GM21737 (cell line): Measurements from ENCODE around the gene LRP1.

Experiments
- ATAC-seq: cut with Tn5 transposase; IDR thresholded peaks from one replicate; pipeline ENCODE4 v1.9.1; 2021; ENCODE audit warnings: mild to moderate bottlenecking, moderate library complexity; ENCODE audit not compliant: unreplicated experiment

The LRP1 gene

GRCh38 chr12:57243521-57244311 is 115.4 kb downstream of the LRP1 start:
- no peak for ATAC-seq

- no peak for ATAC-seq
Observed at GRCh38 chr12:57244312-57244696, 116.0 kb downstream of the LRP1 start.

GRCh38 chr12:57247041-57247440 is 118.8 kb downstream of the LRP1 start:
- ATAC-seq = no peak

- no peak for ATAC-seq
Observed at GRCh38 chr12:57248934-57249742, 120.9 kb downstream of the LRP1 start.

- ATAC-seq = no peak
Observed at GRCh38 chr12:57250541-57250940, 122.3 kb downstream of the LRP1 start.

GRCh38 chr12:57250956-57251355 is 122.7 kb downstream of the LRP1 start, which contains the start of gene STAC3:
TSS of gene STAC3 (minus strand) at chr12:57251187. CDS start at chr12:57249636, 1,551 bp downstream.
- no peak for ATAC-seq

- no peak for ATAC-seq
Observed at GRCh38 chr12:57254506-57255280, 126.4 kb downstream of the LRP1 start.

GRCh38 chr12:57255916-57256315 is 127.6 kb downstream of the LRP1 start:
- no peak for ATAC-seq

GRCh38 chr12:57258977-57259970 is 131.0 kb downstream of the LRP1 start:
- ATAC-seq = no peak

GRCh38 chr12:57260366-57260765 is 132.1 kb downstream of the LRP1 start:
- ATAC-seq = no peak

- ATAC-seq = no peak
Observed at GRCh38 chr12:57261428-57261865, 133.2 kb downstream of the LRP1 start.

GRCh38 chr12:57262126-57262822 is 134.0 kb downstream of the LRP1 start:
- no peak for ATAC-seq
